ENCODE measurements around the gene ZNF564.
"Not testable (repeated sequence)": the region's sequence is repeated elsewhere in the genome, so short reads cannot be mapped to it uniquely, and the experiment has no call there.

Gene ZNF564

GRCh38 chr19:12551060-12551832 is at the start of gene ZNF564:
TSS of gene ZNF564 (minus strand) at chr19:12551482. CDS start at chr19:12551332, 150 bp downstream.
- DNase-seq, result peak; percentile 99

- no peak for DNase-seq
These were observed 46.3 kb upstream of the ZNF564 start for GRCh38 chr19:12597594-12597993.

- no peak for DNase-seq
These were observed 45.8 kb upstream of the ZNF564 start for GRCh38 chr19:12596927-12597548.

- DNase-seq, result no peak
These were observed 45.2 kb upstream of the ZNF564 start for GRCh38 chr19:12596485-12596884.

GRCh38 chr19:12581100-12581499 is 29.8 kb upstream of the ZNF564 start:
- no peak for DNase-seq

GRCh38 chr19:12580180-12580694 is 29.0 kb upstream of the ZNF564 start:
- no peak for DNase-seq

- no peak for DNase-seq
These were observed 27.4 kb upstream of the ZNF564 start for GRCh38 chr19:12578641-12579040.

- DNase-seq, result no peak
These were observed 22.8 kb upstream of the ZNF564 start for GRCh38 chr19:12574036-12574435.

GRCh38 chr19:12567951-12568350 is 16.7 kb upstream of the ZNF564 start:
- DNase-seq, result no peak

- DNase-seq, result not testable (repeated sequence)
These were observed 15.1 kb upstream of the ZNF564 start for GRCh38 chr19:12566380-12566779.

- DNase-seq, result peak; percentile 75 to 80
These were observed 12.9 kb upstream of the ZNF564 start for GRCh38 chr19:12564016-12564664.

GRCh38 chr19:12555456-12555930 is 4.2 kb upstream of the ZNF564 start:
- no peak for DNase-seq

- no peak for DNase-seq
These were observed 4.4 kb downstream of the ZNF564 start for GRCh38 chr19:12546903-12547302.

GRCh38 chr19:12546068-12546467 is 5.2 kb downstream of the ZNF564 start:
- no peak for DNase-seq

- DNase-seq, result no peak
These were observed 6.0 kb downstream of the ZNF564 start for GRCh38 chr19:12545267-12545666.

- DNase-seq, result no peak
These were observed 6.8 kb downstream of the ZNF564 start for GRCh38 chr19:12544401-12544876.

- peak; percentile 26 to 33 for DNase-seq
These were observed 7.4 kb downstream of the ZNF564 start for GRCh38 chr19:12543855-12544254.

- no peak for DNase-seq
These were observed 24.0 kb downstream of the ZNF564 start for GRCh38 chr19:12527034-12527836.

- no peak for DNase-seq
These were observed 24.7 kb downstream of the ZNF564 start for GRCh38 chr19:12526542-12526941.

- no peak for DNase-seq
These were observed 29.3 kb downstream of the ZNF564 start for GRCh38 chr19:12521996-12522395.

GRCh38 chr19:12513531-12514061 is 37.7 kb downstream of the ZNF564 start:
- no peak for DNase-seq

GRCh38 chr19:12497032-12497431 is 54.2 kb downstream of the ZNF564 start:
- no peak for DNase-seq

Measured in AML-193 (cell line).